ENCODE data around the gene PLOD2.

Gene PLOD2

DNA sequence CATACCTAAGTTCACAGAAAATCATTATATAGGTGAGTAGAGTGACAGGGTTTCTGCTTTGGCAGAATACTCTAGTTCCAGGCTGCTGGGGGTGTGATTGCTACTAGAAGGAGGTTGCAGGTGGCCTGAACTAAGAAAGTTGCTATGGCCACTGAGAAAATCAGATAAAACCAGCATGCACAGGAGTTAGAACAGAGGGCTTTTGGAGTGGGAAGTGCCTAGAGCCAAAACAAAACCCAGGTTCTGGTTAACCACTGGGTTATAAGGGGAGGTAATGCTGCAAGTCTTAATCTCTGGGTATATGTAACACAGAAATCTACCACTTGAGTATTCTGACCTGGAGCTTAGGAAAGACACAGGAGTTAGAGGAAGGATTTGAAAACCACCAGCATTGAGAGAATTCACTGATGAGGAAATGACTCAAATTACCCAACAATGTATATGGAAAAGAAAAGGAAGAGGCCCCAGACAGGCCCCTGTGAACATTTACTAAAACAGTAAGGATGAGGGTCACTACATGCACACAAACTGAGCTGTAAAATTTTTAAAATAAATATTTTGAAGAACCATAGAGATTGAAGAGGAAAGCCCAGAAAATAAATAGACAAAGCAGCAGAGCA is 60.0 kb downstream of the PLOD2 start:
- DNase-seq (ENCODE audit: low read depth in 2 of 2) = no peak

DNA sequence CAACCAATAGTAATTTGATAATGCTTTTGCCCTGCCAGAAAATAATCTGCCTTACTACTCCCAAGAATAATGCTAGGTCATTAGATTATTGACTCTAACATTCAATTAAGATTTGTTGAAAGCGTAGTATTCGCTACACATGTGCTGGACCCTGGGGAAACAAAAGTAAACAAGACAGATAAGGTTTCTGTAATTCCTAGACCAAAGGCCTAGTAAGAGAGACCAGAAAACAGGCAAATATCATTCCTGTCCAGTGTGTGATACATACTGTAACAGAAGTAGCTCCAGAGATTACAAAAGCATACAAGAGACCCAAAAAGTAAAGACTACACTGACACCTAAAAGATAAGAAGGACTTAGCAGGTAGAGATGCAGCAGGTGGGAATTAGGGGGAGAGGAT is 60.8 kb downstream of the PLOD2 start:
- no peak for DNase-seq (ENCODE audit: low read depth in 2 of 2)

DNA sequence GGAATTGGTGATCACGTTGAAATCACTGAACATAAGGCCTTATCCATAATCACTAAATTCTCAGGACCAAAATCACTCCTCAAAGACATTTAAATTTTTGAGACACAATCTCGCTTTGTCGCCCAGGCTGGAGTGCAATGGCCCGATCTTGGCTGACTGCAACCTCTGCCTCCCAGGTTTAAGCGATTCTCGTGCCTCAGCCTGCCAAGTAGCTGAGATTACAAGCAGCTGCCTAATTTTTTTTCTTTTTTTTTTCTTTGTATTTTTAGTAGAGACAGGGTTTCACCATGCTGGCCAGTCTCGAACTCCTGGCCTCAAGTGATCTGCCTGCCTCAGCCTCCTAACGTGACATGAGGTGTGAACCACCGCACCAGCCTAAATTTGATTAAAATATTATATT is 61.7 kb downstream of the PLOD2 start:
- no peak for DNase-seq (ENCODE audit: low read depth in 2 of 2)

DNA sequence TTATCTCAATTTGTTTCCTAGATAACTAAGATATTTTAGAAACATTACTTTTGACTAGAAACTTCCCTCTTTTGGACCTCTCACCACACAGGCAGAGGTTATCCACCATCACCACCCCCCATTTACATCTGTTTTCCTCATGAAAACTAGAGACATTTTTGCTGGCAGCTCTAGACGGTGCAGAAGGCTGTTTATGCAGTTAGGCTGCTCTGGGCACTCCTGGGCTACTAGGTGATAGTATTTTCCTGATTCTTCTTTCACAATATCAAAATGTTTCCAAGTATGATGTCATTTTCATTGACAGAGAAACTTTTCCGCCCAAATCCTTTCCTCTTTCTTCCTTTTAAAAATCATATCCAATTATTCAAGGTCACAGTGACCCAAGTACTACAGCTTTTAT is 67.1 kb downstream of the PLOD2 start:
- DNase-seq (ENCODE audit: low read depth in 2 of 2) = no peak

DNA sequence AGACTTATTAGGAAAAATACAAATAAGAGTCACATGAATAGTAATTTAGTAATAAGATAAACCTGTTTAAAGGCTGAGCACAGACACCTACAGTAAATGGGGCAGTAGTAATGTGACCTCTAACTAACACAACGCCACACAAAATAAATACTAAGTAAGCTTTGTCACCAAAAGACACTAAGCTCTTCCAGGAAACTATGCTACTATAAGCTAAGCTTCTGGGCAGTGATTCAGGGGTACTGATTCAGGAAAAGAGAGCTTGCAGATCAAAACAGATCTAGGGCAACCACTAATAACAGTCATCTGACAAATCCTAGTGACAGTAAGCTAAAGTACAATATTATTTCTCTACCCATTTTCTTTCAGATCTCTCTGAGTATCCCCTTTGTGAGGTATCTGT is 68.8 kb downstream of the PLOD2 start:
- no peak for DNase-seq (ENCODE audit: low read depth in 2 of 2)

DNA sequence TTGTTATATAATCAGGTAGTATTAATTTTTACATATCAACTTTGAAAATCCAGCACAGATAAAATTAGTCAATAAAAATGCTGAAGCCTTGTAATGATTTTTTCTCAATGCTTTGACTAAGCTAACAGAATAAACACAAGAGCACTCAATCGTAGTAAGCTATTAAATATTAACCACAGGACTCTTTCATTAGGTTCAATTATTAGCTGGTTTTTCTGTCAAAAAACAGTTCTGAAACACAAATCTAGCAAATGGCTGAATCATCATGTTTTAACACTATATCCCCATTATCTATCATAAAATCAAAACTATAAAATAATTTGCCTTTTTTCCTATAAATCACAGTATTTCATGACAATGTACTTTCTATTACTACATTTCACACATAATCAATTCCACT is 69.6 kb downstream of the PLOD2 start:
- no peak for DNase-seq (ENCODE audit: low read depth in 2 of 2)

DNA sequence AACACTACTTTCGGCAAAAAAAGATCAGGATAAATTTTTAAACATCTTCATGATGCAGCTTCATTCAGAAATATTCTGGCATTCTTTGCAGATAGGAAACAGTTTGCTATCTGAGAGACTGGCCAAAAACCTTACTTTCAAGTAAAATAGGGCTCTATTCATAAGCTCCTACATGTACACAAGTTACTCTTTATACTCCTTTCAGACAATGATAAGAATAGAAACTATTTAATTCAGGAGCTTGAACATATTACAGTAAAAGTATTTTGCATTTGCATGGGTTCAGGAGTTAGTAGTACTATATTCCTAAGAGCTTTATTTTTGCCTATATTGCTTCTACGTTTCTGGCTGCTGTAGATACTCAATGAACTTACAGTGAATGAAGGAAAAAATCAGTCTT is 70.5 kb downstream of the PLOD2 start:
- DNase-seq (ENCODE audit: low read depth in 2 of 2) = no peak

DNA sequence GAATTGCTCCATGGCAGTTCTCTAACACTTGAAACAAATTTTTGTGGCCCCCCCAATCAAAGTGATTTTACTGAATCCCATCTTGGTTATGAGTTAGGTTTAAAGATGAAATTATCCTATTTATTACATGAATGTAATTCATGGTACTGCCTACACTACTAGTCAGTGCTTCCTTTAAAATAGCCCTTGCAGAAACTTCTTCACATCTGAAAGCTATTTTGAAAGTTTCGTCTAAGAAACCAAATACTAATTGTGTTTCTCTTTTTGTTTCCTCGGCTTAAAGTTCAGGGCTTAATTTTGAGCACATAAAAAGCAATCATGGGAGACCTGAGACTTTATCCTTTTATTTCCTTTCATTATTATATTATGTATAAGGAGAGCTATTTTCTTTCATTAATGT is 72.1 kb downstream of the PLOD2 start:
- DNase-seq (ENCODE audit: low read depth in 2 of 2) = no peak

DNA sequence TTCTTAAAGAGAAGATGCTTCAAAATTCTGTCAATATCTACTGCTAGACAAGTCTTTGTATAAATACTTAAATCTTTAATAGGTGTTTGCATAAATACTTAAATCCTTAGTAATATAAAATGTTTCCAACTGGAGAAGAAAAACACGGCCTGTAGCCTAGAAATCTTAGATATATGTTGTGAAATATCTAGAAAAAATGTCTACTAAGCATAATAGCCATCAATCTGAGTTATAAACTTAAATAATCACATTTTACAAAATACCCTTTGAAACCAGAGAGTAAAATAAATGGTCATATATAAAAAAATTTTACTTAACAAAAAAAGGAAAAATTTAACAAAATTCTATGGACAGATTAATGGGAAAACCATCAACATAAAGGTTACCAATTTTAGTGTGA is 73.9 kb downstream of the PLOD2 start:
- no peak for DNase-seq (ENCODE audit: low read depth in 2 of 2)

DNA sequence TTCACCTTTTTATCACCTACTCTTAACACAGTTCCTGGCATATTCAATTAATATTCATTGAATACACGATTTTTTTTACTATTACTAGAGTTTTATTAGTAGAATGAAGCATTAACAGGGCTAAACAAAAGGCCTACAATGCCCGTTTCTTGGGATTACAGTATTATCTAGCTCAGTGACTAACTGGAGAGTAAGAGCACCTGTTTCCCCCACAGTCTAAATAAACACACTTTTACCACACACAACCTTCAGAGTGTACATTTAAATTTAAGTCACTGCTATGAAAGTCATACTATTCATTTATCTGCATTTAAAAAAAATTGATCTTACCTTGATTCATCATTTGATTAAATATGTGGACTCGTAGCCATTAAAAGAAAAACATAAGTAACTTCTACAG is 74.8 kb downstream of the PLOD2 start:
- DNase-seq (ENCODE audit: low read depth in 2 of 2) = no peak

DNA sequence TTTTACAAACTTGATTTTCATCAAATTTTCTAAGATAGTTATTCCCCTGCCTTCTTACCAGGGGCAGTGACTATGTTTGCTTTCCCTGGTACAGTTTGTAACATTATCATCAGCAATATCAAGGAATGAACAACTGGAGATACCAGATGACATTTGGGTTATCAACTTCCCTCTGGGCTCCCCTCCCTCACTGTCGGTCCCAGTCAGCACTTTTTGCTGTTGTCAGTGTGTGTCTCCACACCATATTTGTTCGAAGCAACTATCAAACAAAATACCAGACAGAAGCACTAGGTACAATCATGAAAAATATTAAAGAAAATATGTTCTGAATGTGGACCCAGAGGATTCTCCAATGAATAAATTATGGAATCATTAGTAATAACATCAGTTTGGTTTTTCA is 75.3 kb downstream of the PLOD2 start:
- no peak for DNase-seq (ENCODE audit: low read depth in 2 of 2)

DNA sequence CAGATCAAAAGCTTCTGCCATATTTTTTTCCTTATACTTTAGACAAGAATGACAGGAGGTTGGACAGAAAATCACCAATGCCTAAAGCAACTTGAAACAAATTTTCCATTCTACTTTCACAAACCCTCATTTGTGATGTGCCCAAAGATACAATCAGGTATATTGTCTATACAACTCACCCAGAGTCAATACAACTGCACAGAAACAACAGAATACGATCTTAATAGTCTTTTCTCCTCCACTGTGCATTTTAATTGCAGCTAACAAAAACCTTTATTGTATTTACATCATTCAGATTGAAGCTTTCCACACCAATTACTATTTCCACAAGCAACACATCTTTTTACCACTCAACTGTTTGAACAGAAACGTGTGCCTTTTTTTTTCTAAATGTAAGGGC is 80.4 kb downstream of the PLOD2 start:
- DNase-seq (ENCODE audit: low read depth in 2 of 2) = no peak

DNA sequence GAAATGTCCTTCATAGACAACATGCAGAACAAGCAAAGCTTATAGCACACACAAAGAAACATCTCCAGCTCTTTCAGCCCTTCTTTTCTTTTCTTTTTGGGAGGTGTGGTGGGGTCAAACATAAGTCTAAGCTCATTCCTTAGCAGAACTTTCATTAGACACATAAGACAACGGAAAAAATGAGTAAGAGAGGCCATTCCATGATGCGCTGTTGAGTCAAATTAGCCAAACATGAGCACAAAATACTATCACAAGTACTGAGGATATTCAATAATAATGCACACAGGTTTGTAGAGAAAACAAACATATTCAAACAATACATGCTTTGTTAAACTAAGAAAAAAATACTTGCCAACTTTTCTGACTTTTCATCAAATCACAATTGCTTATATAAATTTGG is 83.0 kb downstream of the PLOD2 start:
- DNase-seq (ENCODE audit: low read depth in 2 of 2) = no peak

DNA sequence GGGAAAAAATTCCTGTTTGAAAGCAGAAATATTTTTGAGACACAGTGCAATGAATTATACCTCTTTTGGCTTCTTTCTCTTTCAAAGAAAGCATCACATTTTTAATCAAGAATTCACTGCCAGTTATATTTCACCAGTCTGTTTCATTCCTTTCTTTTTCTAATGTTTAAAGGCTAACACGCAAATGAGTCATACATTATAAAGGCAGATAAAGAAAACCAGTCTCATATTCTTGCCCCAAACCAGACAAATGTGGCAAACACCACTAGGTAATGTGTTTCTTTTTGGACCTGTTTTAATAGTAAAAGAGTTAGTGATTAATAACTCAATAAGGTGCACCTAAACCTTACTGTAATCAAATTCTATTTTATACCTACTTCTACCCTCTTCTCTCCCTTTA is 83.8 kb downstream of the PLOD2 start:
- DNase-seq (ENCODE audit: low read depth in 2 of 2) = no peak

DNA sequence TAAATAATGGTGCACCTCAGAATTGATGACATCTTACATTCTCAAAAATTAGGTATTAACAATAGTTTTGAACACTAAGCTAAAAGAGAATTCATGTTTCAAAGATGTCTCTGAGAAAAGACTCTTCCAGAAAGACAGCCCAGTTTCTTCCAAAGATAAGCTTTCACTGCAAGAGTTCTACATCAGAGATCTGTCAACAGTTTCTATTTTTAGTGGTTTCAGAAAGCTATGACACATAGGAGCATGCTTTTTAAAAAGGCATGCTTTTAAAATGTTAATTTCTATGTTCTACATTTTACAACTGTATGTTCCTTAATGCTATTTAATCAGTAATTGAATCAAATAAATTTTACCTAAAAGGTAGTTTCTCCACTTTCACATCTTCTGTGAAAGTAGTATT is 88.2 kb downstream of the PLOD2 start:
- DNase-seq (ENCODE audit: low read depth in 2 of 2) = no peak

DNA sequence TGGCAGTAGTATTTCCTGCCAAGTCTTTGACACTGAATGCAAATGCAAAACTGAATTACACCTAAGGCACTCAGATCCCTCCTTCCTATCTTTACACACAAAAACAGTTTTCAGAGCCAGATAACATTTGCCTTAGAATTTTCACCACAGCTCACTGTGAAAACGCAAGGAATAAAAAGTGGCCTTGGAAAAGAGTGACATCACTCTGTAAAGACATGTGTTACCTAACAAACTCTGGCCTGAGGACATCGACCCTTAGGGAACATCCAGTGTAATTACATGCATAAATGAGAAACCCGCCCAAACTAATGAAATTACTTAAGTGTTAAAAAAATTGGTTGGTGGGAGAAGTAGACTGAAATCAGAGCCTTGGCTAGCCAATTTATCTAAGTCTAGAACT is 88.9 kb downstream of the PLOD2 start:
- DNase-seq (ENCODE audit: low read depth in 2 of 2) = no peak

DNA sequence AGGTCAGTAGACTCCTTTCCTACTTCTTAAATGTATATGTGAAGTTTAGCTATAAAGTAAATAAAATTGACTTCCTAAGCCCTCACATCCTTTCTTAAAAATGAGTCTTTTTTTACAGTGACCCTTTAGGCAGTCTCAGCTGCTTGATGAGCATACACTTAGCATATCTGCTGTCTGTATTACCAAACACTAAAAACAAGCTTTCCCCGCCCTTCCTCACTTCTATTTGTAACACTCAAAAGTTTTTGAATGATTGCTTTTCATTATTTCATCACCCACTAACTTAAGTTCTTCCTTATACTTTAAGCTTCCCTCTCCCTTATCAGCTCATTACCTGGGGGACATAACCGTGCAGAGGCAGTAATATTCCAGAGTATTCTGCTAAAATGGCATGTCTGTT is 89.4 kb downstream of the PLOD2 start:
- DNase-seq (ENCODE audit: low read depth in 2 of 2) = no peak

DNA sequence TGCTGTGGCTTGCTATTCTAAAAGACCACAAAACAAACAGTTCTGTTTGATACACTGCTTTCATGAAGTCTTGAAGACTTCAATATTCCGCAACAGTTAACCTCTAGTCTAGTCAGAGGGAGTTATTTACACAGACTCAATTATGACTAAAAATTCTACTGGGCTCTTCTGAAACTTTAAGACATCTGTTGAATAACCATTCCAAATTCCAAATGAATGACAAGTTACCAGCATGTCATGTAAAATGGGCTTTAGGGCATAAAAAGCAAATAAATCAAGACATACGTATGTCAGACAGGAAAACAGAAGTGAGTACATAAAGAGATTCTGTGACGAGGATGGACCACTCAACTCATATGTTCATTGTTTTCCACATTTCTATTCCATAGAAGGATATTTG is 93.9 kb downstream of the PLOD2 start:
- DNase-seq (ENCODE audit: low read depth in 2 of 2) = no peak

DNA sequence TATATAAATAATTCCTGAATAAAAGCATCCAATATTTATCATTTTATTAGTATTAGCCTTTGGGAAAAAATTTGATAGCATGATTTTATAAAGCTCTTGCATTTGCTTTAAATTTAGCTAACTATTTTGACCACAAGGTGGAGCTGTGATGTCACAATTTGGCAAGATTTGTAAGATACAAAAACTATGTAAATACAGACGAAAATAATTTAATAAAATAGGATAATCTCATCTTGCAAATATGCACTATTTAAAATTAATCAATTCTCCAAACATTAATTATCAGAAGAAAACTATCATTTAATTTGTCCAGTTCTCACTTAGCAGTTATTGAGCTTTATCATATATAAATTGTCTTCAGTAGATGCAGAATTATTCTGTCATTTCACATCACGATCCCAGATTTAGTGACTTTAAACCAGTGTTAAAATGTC is 95.4 kb downstream of the PLOD2 start:
- DNase-seq (ENCODE audit: low read depth in 2 of 2) = no peak

DNA sequence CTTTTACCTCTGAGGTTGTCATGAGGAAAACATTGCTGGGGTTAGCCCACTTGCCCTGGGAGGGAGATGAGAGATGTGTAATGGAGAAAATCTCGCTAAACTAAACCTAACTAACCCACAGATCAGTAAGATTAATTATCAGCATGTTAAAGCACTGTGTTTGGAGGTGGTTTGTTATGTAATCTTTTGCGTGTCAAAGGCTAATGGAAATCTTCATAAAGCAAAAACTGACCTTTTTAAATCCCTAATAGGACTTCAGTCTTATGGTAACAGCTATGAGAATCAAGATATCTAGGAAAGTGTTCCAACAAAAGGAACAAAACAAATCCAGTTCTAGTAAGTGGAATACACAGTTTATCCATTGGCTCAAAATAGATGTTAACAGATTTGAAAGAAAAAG is 102.7 kb downstream of the PLOD2 start:
- DNase-seq (ENCODE audit: low read depth in 2 of 2) = no peak

DNA sequence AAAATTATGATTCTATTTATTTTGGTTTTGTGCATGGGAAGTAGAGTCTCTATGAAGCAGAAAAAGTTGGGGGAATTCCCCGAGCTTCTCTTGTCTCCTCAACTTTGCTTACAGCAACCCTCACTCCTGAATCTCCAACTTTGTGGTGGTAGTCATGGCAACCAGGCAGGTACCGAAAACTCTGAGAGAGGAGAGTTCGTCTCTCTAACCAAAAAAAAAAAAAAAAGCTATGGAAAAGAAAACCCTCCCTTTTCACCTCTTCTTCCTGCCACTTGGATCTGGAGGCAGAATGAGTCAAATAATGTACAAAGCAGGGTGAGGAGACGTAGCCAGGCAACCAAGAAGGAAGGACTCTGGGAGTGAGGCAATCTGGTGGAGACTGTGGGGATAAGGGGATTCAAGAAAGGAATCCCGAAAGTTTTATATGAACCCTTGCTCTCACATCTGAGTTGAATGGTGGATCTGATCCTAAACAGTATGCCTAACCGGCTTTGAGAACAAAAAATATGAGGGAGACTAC is 108.1 kb downstream of the PLOD2 start:
- no peak for DNase-seq (ENCODE audit: low read depth in 2 of 2)

DNA sequence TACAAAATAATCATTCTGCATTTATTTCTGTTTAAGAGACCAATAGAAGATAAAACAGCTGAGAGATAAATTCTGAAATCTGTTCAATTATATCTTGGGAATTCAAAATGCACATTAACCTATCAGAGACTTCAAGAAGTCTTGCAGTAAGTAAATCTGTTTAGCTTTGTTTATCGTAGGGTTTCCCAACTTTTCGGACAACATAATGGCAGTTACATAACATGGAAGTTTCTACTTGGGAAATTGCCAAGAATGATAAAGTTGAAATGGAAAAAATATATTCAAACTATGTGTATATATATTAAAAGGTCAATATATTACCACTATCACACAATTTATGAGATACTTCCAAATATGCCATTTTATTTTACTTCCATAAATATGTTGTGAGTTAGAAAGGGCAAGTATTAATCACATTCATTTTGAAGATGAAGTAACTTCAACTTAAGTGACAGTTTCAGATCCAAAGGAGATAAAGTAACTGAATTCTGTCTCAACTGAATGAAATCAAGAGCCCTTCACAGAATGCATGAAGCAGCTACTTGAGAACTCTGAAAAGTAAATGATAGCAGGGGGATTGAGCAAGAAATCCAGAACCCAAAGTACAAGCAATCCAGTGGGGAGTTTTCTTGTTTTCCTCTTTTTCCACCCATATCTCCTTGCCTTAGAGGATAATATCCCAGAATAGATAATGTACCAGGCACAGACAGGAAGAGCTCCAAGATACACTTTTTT is 108.8 kb downstream of the PLOD2 start:
- no peak for DNase-seq (ENCODE audit: low read depth in 2 of 2)

DNA sequence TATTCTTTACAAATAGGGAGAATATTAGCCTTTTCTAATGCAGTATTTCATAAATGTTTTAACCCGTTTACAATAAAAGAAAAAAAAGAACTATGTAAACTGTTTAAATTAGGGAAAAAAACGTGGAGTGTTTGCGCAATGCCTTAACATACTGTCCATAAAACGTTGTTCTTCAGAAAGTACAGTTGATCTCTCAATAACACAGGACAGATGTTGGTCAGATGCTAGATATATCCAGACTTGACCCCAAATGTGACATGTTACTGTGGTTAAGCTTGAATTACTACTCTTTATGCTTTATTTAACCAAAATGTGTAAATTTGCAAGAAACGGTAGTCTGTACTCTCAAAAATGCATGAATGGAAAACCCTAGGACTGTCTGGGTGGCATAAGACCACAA is 110.3 kb downstream of the PLOD2 start:
- no peak for DNase-seq (ENCODE audit: low read depth in 2 of 2)

DNA sequence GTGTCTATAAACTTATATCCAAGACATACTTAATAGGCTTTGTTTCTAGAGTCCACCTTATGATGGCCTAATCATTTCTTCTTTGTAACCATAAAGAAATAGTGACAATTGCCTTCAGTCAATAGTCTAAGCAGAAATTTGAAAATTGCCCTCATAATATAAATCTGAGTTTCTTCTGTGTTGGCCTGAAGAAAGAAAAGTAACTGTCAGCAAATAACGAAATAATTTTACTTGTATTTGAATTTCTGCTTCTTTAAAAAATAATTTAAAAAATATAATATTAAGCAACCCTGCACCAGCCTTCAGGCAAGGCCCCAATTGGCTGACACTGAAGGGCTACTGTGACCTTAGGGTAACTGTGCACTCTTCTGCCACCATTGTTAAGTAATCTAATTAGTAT is 113.5 kb downstream of the PLOD2 start:
- no peak for DNase-seq (ENCODE audit: low read depth in 2 of 2)

All from stimulated activated CD4-positive, alpha-beta T cell treated with anti-CD3 and anti-CD28 coated beads, Interleukin-12 subunit alpha, Interleukin-12 subunit beta, amount 100 ng/mL, for 24 hours (primary cell).